Tibial nerve (tissue), 4 donors: ENCODE measurements around the gene MRAP.

ENCODE experiments used
- EP300 ChIP-seq, 2 donors: sonication (generic); formaldehyde crosslinking; IDR thresholded peaks; one replicate each; pipeline ENCODE4 v1.6.1; 2017; ENCODE audit warnings: antibody characterized with exemption in 2 of 2, mild to moderate bottlenecking in 1 of 2
- POLR2A ChIP-seq, 2 donors: fragments of 450-650 bp; IDR thresholded peaks; one replicate each; pipeline ENCODE4 v1.6.1; 2017; ENCODE audit warnings: antibody characterized with exemption in 2 of 2, mild to moderate bottlenecking in 2 of 2, moderate library complexity in 2 of 2
- TF ChIP-seq, protein P1 (sequence below), 5 experiments: fragments of 200-600 bp in 3 of 5; fragments of 450-650 bp in 2 of 5; sonication (generic) in 3 of 5; IDR thresholded peaks; one replicate each; pipeline ENCODE4 v1.5.1; 2016 to 2019; ENCODE audit warnings: antibody characterized with exemption in 5 of 5, mild to moderate bottlenecking in 3 of 5, moderate library complexity in 2 of 5

DNA sequence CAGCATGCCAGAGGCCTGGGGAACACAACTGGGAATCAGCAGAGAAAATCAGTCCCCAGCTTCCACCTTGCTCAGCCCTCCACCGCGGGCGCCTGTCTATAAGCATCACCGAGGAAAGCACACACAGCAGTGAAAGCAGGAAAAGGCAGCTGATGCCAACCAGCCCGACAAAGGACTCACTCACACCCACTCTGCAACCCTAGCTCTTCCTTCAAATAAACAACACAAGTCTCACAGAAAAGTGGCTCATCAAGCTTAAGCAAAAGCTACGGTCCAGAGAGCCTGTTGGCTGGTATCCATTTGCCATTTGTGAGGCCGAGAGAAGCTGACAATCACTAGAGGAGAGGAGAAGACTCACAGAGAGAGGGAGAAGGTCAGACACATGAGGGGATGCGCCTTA is 27.1 kb downstream of the MRAP start:
- TF ChIP-seq, protein P1, sequence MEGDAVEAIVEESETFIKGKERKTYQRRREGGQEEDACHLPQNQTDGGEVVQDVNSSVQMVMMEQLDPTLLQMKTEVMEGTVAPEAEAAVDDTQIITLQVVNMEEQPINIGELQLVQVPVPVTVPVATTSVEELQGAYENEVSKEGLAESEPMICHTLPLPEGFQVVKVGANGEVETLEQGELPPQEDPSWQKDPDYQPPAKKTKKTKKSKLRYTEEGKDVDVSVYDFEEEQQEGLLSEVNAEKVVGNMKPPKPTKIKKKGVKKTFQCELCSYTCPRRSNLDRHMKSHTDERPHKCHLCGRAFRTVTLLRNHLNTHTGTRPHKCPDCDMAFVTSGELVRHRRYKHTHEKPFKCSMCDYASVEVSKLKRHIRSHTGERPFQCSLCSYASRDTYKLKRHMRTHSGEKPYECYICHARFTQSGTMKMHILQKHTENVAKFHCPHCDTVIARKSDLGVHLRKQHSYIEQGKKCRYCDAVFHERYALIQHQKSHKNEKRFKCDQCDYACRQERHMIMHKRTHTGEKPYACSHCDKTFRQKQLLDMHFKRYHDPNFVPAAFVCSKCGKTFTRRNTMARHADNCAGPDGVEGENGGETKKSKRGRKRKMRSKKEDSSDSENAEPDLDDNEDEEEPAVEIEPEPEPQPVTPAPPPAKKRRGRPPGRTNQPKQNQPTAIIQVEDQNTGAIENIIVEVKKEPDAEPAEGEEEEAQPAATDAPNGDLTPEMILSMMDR (IDR thresholded peaks at IDR 0.05) = no peak
- no peak for TF ChIP-seq POLR2A (IDR thresholded peaks at IDR 0.05)
- no peak for TF ChIP-seq EP300 (IDR thresholded peaks at IDR 0.05)
